ENCODE results near the gene NAPSA. TPM values are rescaled to one million over a fixed set of nuclear protein-coding genes. Genes with fewer than 3 reads are reported as not detected.

The NAPSA gene
- total and polyA plus RNA-seq, 9 of the 15 experiments (the other 6 are each of a cell fraction or from before 2014, with no cell fraction given): 0.25 to 1.9 (median 0.69) TPM

GRCh38 chr19:50376166-50377050 lies 11.0 kb upstream of the NAPSA start, which contains the start of gene NR1H2 (continued):
- no peak for TF ChIP-seq ETS2 (tag; IDR thresholded peaks at IDR 0.05; ENCODE audit: borderline replicate concordance, poor library complexity, severe bottlenecking)
- TF ChIP-seq, protein P1, sequence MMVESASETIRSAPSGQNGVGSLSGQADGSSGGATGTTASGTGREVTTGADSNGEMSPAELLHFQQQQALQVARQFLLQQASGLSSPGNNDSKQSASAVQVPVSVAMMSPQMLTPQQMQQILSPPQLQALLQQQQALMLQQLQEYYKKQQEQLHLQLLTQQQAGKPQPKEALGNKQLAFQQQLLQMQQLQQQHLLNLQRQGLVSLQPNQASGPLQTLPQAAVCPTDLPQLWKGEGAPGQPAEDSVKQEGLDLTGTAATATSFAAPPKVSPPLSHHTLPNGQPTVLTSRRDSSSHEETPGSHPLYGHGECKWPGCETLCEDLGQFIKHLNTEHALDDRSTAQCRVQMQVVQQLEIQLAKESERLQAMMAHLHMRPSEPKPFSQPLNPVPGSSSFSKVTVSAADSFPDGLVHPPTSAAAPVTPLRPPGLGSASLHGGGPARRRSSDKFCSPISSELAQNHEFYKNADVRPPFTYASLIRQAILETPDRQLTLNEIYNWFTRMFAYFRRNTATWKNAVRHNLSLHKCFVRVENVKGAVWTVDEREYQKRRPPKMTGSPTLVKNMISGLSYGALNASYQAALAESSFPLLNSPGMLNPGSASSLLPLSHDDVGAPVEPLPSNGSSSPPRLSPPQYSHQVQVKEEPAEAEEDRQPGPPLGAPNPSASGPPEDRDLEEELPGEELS (CRISPR knock-in tag; IDR thresholded peaks at IDR 0.05; ENCODE audit: borderline replicate concordance): 0 out of 2 replicates have a peak, but pooled peaks have one; percentile 43
- no peak; the same call in 1 of the 2 replicates for TF ChIP-seq CEBPB (tag; IDR thresholded peaks at IDR 0.05)
- TF ChIP-seq KLF16 (IDR thresholded peaks at IDR 0.05): no peak
- TF ChIP-seq, protein P2, sequence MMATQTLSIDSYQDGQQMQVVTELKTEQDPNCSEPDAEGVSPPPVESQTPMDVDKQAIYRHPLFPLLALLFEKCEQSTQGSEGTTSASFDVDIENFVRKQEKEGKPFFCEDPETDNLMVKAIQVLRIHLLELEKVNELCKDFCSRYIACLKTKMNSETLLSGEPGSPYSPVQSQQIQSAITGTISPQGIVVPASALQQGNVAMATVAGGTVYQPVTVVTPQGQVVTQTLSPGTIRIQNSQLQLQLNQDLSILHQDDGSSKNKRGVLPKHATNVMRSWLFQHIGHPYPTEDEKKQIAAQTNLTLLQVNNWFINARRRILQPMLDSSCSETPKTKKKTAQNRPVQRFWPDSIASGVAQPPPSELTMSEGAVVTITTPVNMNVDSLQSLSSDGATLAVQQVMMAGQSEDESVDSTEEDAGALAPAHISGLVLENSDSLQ (IDR thresholded peaks at IDR 0.05): peak; percentile 88
- peak; percentile 49 for TF ChIP-seq KLF13 (tag; IDR thresholded peaks at IDR 0.05; ENCODE audit: borderline replicate concordance, low read depth)
- TF ChIP-seq, protein P3, sequence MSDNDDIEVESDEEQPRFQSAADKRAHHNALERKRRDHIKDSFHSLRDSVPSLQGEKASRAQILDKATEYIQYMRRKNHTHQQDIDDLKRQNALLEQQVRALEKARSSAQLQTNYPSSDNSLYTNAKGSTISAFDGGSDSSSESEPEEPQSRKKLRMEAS (CRISPR knock-in tag; IDR thresholded peaks at IDR 0.05): peak; percentile 34; the same call in 1 of the 2 replicates
- peak; percentile 74; the same call in 1 of the 2 replicates for TF ChIP-seq SIN3B (IDR thresholded peaks at IDR 0.05; ENCODE audit: low read depth)
- no peak for TF ChIP-seq NR0B1 (IDR thresholded peaks at IDR 0.05; ENCODE audit: partially characterized antibody)
- TF ChIP-seq ZSCAN29 (IDR thresholded peaks at IDR 0.05): no peak
- TF ChIP-seq ATF1 (CRISPR knock-in tag; IDR thresholded peaks at IDR 0.05): no peak
- TF ChIP-seq ATF1 (tag; IDR thresholded peaks at IDR 0.05): peak; percentile 98
- TF ChIP-seq IFI16 (CRISPR knock-in tag; IDR thresholded peaks at IDR 0.05): no peak
- TF ChIP-seq NELFE (IDR thresholded peaks at IDR 0.05; ENCODE audit: insufficient read depth, insufficient read length): no peak
- peak; percentile 77 to 91 for TF ChIP-seq RCOR1 (IDR thresholded peaks at IDR 0.05; ENCODE audit: borderline replicate concordance in 1 of 2, low read depth in 2 of 2, low read length in 2 of 2)
- TF ChIP-seq ATF3 (IDR thresholded peaks at IDR 0.05): peak; percentile 84
- peak; percentile 84 for TF ChIP-seq ATF3 (CRISPR knock-in tag; conservative IDR thresholded peaks at IDR 0.05)
- TF ChIP-seq ZNF766 (CRISPR knock-in tag; conservative IDR thresholded peaks at IDR 0.05): peak; percentile 80
- peak; percentile 70 for TF ChIP-seq PCBP1 (IDR thresholded peaks at IDR 0.05; ENCODE audit: low read depth, low read length, poor library complexity, severe bottlenecking)
- TF ChIP-seq SREBF2 (CRISPR knock-in tag; IDR thresholded peaks at IDR 0.05): no peak
- peak; percentile 82 for TF ChIP-seq KDM5B (IDR thresholded peaks at IDR 0.05; ENCODE audit: insufficient replicate concordance, low read depth, low read length)
- TF ChIP-seq GABPA (tag; conservative IDR thresholded peaks at IDR 0.05; ENCODE audit: low read depth): peak; percentile 100

Measured in K562 (cell line).